Ishikawa (cell line): ENCODE data around the gene KCNQ1OT1.

Experiments
- CREB1 ChIP-seq: IDR thresholded peaks from 2 replicates; pipeline ENCODE4 v1.6.1; 2012; ENCODE audit warnings: low read depth
- TAF1 ChIP-seq: IDR thresholded peaks from 2 replicates; pipeline ENCODE4 v1.6.1; 2012; ENCODE audit warnings: low read depth, mild to moderate bottlenecking
- ZBTB7A ChIP-seq: IDR thresholded peaks from 2 replicates; pipeline ENCODE4 v1.6.1; 2012; ENCODE audit warnings: low read depth
- TF ChIP-seq, protein P1 (sequence below): IDR thresholded peaks from 2 replicates; pipeline ENCODE4 v1.6.1; 2012

DNA sequence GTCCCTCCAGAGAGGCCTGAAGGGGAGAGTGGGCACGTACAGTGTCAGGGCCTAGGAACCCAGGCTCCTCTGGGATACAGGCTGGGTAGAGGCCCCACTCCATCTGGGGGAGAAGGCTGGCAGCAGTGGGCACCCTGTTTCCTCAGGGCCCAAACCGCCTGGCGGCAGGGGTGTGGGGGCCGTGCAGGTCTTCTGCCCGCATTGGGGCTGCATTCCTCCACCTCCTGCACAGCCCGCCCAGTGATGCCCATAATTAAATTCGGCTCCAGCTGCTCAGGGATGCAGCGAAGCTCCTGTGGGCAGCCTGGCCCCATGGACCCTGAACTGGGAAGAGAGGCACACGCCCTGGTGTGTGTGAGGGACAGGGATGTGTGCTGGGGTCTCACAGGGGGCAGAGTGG is 35.4 kb downstream of the KCNQ1OT1 start:
- TF ChIP-seq TAF1 (no peak), CREB1 (no peak), ZBTB7A (no peak)
- TF ChIP-seq, protein P1, sequence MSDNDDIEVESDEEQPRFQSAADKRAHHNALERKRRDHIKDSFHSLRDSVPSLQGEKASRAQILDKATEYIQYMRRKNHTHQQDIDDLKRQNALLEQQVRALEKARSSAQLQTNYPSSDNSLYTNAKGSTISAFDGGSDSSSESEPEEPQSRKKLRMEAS = no peak
